AG20443 (cell line): ENCODE measurements around the gene C12orf57.

Source experiments
- DNase-seq: peaks from one replicate; pipeline ENCODE4 v3.0.0; 2012; ENCODE audit warnings: low spot score, mixed read lengths

The C12orf57 gene

GRCh38 chr12:6917491-6918231 lies 26.2 kb upstream of the C12orf57 start:
- no peak for DNase-seq

- no peak for DNase-seq
Observed at GRCh38 chr12:6919588-6919987, 24.2 kb upstream of the C12orf57 start.

DNA sequence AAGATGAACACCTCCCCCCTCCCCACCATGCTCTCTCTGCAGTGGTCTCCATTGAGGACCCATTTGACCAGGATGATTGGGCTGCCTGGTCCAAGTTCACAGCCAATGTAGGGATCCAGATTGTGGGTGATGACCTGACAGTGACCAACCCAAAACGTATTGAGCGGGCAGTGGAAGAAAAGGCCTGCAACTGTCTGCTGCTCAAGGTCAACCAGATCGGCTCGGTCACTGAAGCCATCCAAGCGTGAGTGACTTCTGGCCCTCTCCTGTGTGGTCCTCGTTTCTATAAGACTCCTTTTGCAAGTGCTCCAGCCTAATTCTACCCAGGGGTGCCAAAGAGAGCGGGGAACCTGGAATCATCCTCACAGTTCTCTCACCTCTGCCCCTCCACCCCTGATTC lies 22.3 kb upstream of the C12orf57 start:
- DNase-seq: no peak

GRCh38 chr12:6921996-6922946 lies 21.6 kb upstream of the C12orf57 start:
- no peak for DNase-seq

- DNase-seq: no peak
Observed at GRCh38 chr12:6923003-6923732, 20.7 kb upstream of the C12orf57 start.

DNA sequence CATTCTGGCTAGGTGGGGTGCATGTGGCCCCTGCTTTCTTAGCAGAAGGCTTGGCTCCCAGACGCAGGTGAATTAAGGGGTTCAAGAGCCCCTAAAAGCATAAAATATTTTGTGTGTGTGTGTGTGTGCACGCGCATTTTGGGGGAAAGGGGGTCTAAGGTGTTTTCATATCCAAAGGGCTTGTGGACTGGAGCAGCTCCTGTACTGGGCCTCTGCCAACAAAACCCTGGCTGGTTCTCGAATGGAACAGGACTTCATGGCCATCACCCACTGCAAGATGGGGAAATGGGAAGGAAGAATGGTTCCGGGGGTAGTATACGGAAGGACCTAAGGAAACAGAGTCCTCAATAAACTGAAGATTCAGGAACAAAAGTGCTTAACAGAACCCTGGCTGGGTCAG lies 20.0 kb upstream of the C12orf57 start:
- DNase-seq: no peak

DNA sequence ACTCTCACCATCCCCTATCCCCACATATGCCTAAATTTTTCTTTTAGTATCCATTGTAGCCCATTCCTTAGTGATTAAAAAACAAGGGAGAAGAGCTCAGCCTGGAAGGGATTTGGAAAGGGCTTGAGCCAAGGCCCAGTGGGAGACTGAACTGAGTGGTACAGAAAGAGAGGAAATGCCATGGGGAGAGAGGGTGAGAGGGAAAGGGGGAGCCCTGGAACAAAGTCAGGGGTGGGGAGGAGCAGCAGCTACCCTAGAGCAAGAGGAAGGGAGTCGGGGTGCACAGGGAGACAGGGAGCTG lies 18.6 kb upstream of the C12orf57 start:
- DNase-seq: no peak

GRCh38 chr12:6925540-6926279 lies 18.1 kb upstream of the C12orf57 start:
- peak; percentile 82 for DNase-seq

DNA sequence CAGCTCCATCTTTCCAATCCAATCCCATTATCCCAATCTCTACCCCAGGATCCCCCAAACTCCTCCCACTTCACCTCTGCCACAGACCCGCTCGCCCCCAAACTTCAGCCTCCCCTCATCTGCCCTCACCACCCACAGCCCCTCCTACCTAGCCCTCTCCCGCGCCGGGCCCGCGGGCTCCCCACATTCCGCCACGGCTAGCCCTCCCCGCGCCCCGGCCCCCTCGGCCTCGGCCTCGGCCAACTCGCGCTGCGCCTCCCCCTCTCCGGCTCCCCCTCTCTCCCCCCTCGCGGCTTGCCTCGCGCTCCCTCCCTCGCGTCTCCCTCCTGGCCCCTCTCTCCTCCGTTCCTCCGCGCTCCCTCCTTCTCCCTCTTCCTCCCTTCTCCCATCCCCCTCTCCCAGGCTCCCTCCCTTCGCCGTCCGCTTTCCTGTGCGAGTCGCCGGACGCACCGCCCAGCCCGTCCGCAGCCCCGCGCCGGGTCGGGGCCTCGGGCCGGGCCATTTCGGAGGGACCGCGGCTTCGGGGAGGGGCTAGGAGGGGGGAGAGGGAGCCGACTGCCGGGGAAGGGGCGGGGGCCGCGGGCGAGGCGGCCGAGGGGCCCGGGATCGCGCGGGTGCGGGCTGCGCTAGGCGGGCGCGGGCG lies 16.3 kb upstream of the C12orf57 start, which contains the start of gene ATN1:
Gene ATN1 (plus strand): TSS at position 581 of the 643 bp plus-strand sequence. CDS start 6,043 bp downstream, outside the sequence.
- DNase-seq: peak; percentile 80

DNA sequence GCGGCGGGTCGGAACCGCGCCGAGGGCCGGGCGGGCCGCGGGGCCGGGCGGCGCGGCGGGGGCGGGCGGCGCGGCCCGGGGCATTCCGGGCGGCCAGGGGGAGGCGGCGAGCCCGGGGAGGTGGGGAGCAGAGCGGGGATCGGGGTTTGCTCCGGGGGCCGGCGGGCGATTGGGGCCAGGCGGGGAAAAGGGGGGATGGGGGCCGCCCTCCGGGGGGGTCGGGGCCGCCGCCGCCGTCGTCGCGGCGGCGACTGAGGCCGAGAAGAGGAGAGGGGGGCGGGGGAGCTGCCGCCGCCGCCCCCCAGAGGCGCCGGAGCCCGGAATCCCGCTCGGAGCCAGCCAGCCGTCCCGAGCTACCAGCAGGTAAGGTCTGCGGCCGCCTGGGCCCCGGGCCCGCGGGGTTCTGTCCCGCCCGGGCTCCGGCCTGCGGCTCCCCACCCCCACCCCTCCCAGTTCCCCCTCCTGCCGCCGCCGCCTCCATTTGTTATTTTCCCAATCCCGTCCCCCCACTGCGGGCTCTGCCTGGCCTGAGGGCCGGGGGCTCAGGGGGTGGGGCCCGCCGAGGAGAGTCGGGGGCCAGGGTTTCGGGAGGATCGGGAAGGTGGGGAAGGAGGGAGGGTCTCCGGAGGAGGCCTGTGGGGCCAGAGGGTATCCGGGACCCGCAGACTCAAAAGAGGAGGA lies 15.7 kb upstream of the C12orf57 start:
- peak; percentile 45 for DNase-seq

- DNase-seq: no peak
Observed at GRCh38 chr12:6928703-6929407, 15.0 kb upstream of the C12orf57 start.

DNA sequence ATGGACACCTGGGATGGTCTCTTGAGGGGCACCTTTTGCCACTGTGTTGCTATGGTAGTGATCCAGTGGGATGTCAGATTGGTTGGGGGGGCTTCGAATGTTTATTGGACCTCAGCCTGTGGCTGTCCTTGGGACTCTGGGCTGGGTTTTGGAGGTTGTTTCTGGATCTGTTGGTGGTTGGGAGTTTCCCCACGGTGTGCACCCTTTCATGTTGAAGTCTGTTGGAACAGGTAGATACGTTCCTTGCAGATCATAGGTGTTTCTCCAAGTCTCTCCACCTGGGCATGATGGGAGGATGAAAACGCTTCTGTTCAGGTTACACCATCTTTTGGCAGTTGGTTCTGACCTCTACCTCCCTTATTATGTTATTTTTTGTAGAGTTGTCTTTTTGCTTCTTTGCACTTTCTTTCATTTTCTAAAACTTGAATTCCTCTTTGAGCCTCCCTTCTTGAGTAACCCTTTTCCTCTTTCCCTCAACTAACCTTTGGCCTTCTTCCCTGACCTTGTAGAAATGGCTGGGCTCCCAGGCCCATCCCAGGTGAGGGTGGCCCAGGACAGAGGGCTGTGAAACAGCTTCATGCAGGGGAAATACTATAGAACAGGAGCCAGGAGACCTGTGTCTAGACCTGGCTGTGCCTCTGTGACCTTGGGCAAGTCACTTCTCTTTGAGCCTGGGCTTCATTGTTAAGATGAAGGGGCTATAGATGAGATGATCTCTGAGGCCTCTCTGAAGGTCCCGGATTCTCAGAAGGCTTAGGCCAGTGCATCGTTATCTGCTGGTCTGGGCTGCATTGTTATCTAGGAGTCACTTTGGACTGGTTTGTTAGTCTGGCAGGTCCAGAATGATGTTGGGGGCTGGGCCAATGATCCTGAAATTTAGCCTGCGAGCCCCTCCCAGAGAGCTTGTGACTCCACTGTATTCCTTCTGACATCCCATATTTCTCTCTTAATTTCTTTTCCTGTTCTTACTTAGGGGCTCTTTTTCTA lies 14.1 kb upstream of the C12orf57 start:
- DNase-seq: no peak

DNA sequence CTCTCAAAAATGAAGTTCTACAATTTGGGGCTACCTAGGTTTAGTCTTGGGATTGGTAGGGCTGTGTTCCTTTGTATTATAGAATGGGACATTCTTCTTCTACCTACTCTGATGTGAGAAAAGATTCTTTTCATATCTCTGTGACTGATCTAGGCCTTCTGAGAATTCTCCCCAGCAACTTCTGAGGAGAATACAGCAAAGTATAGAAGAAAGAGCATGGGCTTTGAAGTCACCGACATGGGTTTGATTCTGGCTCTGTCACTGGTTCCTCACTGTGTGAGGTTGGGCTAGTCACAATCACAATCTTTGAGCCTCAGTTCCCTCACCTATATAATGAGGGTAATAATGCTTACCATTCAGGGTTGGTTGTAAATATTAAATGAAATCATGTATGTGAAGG lies 11.1 kb upstream of the C12orf57 start:
- no peak for DNase-seq

DNA sequence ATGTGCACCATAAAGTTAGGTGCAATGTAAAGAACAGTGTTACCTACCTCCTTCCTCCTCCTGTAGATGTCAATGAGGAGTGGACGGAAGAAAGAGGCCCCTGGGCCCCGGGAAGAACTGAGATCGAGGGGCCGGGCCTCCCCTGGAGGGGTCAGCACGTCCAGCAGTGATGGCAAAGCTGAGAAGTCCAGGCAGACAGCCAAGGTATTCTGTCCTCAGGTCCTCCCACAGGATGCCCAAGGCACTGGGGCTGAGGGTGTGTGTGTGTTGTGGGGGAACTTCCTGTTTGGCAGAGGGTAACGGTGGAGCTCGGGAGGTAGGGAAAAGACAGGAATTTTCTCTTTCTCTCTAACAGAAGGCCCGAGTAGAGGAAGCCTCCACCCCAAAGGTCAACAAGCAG lies 9.7 kb upstream of the C12orf57 start:
- DNase-seq: no peak

- no peak for DNase-seq
Observed at GRCh38 chr12:6935371-6936193, 8.2 kb upstream of the C12orf57 start.

- no peak for DNase-seq
Observed at GRCh38 chr12:6936194-6936635, 7.6 kb upstream of the C12orf57 start.

DNA sequence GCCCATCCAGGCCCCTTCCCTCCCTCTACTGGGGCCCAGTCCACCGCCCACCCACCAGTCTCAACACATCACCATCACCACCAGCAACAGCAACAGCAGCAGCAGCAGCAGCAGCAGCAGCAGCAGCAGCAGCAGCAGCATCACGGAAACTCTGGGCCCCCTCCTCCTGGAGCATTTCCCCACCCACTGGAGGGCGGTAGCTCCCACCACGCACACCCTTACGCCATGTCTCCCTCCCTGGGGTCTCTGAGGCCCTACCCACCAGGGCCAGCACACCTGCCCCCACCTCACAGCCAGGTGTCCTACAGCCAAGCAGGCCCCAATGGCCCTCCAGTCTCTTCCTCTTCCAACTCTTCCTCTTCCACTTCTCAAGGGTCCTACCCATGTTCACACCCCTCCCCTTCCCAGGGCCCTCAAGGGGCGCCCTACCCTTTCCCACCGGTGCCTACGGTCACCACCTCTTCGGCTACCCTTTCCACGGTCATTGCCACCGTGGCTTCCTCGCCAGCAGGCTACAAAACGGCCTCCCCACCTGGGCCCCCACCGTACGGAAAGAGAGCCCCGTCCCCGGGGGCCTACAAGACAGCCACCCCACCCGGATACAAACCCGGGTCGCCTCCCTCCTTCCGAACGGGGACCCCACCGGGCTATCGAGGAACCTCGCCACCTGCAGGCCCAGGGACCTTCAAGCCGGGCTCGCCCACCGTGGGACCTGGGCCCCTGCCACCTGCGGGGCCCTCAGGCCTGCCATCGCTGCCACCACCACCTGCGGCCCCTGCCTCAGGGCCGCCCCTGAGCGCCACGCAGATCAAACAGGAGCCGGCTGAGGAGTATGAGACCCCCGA lies 7.0 kb upstream of the C12orf57 start:
- no peak for DNase-seq
